ENCODE data around the gene STAC2.

- no peak for TF ChIP-seq CTCF (IDR thresholded peaks at IDR 0.05; ENCODE audit: low read depth, low read length)
- no peak for TF ChIP-seq MYC (IDR thresholded peaks at IDR 0.05; ENCODE audit: low read depth, low read length)
Observed at GRCh38 chr17:39224778-39225307, 902 bp downstream of the STAC2 start.
